ENCODE data around the gene AP1G1. TPM values are rescaled to one million over a fixed set of nuclear protein-coding genes. Genes with fewer than 3 reads are reported as not detected.

Gene AP1G1
- polyA plus RNA-seq, 1 experiment = 90.6 TPM

DNA sequence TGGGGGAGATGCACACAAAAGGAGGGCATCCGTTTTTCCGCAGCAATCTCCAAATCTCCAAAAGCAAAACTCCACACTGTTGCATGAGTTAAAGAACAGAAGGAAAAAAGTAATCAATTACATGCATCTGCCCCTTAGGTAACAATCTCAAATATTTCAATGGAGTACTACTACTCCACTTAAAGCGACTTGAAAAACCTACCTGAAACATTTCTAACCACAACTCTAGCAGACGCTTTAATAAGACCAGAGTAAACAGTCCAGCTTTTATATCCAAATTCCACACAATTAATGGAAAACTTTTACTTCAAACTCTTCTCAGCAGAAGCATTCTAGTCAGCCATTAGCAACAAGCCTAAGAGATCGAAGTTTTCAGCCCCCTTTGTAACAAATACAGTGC, 29.9 kb downstream of the AP1G1 start:
- H3K27ac ChIP-seq (ENCODE audit: low read depth, low read length) = no peak overlapping the region
- H3K27me3 ChIP-seq (ENCODE audit: control insufficient read depth, insufficient read depth, low read length) = no peaks in the 10 kb centered on the region
- H3K4me3 ChIP-seq (ENCODE audit: low read depth, low read length) = no peak overlapping the region
- CTCF ChIA-PET = no interaction called here
- TF ChIP-seq, protein P1, sequence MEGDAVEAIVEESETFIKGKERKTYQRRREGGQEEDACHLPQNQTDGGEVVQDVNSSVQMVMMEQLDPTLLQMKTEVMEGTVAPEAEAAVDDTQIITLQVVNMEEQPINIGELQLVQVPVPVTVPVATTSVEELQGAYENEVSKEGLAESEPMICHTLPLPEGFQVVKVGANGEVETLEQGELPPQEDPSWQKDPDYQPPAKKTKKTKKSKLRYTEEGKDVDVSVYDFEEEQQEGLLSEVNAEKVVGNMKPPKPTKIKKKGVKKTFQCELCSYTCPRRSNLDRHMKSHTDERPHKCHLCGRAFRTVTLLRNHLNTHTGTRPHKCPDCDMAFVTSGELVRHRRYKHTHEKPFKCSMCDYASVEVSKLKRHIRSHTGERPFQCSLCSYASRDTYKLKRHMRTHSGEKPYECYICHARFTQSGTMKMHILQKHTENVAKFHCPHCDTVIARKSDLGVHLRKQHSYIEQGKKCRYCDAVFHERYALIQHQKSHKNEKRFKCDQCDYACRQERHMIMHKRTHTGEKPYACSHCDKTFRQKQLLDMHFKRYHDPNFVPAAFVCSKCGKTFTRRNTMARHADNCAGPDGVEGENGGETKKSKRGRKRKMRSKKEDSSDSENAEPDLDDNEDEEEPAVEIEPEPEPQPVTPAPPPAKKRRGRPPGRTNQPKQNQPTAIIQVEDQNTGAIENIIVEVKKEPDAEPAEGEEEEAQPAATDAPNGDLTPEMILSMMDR (IDR thresholded peaks at IDR 0.05; ENCODE audit: low read depth, low read length) = no peak
- POLR2A ChIA-PET = no interaction called here
- DNase-seq (ENCODE audit: low read depth, low spot score) = no peak
- H3K9me3 ChIP-seq (ENCODE audit: control insufficient read depth, insufficient read depth, low read length) = no peaks in the 10 kb centered on the region

DNA sequence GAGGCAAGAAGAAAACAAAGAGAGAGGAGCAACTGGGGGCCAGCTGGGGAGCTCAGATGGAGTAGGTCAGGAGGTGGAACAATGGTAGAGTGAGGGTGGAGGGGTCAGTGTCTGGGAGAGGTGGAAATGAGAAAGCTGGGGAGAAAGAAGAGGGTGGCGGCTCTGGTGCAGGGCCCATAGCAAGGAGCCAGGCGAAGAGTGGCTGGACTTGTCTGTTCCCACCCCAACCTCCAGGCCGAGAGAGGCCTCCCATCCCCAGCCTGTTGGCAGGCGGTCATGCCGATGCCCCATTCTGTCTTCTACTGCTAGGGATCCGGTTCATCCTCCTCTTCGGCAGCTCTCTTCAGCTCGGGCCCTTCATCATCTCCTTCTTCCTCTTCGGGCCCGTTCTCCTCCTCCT, 31.3 kb downstream of the AP1G1 start:
- TF ChIP-seq, protein P1 (IDR thresholded peaks at IDR 0.05; ENCODE audit: low read depth, low read length) = no peak
- no peak for DNase-seq (ENCODE audit: low read depth, low spot score)
- no peak overlapping the region for H3K4me3 ChIP-seq (ENCODE audit: low read depth, low read length)
- ChIA-PET CTCF (interaction anchor here (1.1 kb wide), 1 partner anchor 105 kb away, joined by 5 read pairs; no protein-coding TSS in a partner anchor), POLR2A (no interaction called here)
- H3K27ac ChIP-seq (ENCODE audit: low read depth, low read length) = no peak overlapping the region
- H3K27me3 ChIP-seq (ENCODE audit: control insufficient read depth, insufficient read depth, low read length) = no peaks in the 10 kb centered on the region
- no peaks in the 10 kb centered on the region for H3K9me3 ChIP-seq (ENCODE audit: control insufficient read depth, insufficient read depth, low read length)

DNA sequence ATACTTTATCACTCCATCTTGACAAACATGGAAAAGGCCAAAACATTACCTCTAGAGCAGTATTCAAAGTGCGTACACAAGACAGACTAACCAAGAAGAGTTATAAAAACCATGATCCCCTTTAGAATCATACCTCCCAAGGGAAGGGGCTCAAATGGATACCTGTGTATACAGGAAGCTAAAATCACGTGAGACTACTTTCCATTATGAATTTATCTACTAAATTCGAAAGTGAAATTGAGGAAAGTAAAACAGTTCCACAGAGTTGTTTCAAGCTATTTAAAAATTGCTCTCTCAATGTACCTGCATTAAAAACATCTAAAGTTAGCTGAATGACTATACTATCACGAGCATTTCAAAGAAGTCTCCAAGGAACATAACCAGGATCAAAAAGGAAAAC, 32.7 kb downstream of the AP1G1 start:
- POLR2A ChIA-PET = no interaction called here
- CTCF ChIA-PET = interaction anchor here (0.8 kb wide), 1 partner anchor 37 kb away, joined by 4 read pairs; no protein-coding TSS in a partner anchor
- Histone ChIP-seq H3K4me3 (ENCODE audit: low read depth, low read length) (no peak overlapping the region), H3K9me3 (ENCODE audit: control insufficient read depth, insufficient read depth, low read length) (no peaks in the 10 kb centered on the region), H3K27ac (ENCODE audit: low read depth, low read length) (no peak overlapping the region), H3K27me3 (ENCODE audit: control insufficient read depth, insufficient read depth, low read length) (no peaks in the 10 kb centered on the region)
- DNase-seq (ENCODE audit: low read depth, low spot score) = no peak
- TF ChIP-seq, protein P1 (IDR thresholded peaks at IDR 0.05; ENCODE audit: low read depth, low read length) = no peak

DNA sequence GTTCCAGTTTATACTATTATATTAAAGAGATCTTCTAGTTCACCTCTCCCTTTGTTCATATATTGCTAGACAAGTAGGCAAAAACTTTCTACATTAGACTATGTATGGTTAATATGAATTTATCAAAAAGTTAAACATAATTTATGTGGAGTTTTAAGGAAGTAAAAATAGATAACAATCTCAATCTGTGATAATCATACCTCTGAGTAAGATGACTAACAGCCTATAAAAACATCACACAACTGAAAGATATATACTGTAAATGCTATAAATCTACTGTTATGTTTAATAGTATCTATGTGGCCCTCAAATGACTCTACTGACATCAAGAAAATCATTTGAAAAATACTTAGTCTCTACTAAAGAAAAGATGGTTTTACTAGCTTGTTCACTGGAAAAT, 37.1 kb downstream of the AP1G1 start:
- ChIA-PET POLR2A (no interaction called here), CTCF (no interaction called here)
- TF ChIP-seq, protein P1 (IDR thresholded peaks at IDR 0.05; ENCODE audit: low read depth, low read length) = no peak
- H3K9me3 ChIP-seq (ENCODE audit: control insufficient read depth, insufficient read depth, low read length) = no peaks in the 10 kb centered on the region
- no peak overlapping the region for H3K27ac ChIP-seq (ENCODE audit: low read depth, low read length)
- no peak for DNase-seq (ENCODE audit: low read depth, low spot score)
- H3K27me3 ChIP-seq (ENCODE audit: control insufficient read depth, insufficient read depth, low read length) = no peaks in the 10 kb centered on the region
- no peak overlapping the region for H3K4me3 ChIP-seq (ENCODE audit: low read depth, low read length)

DNA sequence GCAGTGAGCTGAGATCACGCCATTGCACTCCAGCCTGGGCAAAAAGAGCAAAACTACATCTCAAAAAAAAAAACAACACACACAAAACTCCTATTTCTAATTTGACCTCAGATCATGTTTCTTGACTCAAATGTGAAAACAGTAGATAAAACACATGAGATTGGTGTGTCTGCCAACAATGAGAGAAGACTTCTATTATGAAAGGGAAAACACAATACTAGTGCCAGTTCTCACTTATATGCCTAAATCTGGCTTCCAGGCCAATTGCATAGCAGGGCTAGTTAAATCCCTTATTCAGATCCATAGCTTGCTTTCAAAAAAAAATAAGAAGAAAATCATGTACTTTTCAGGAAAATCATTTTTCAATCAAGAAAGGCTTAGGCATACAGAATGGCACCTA, 39.4 kb downstream of the AP1G1 start:
- ChIA-PET POLR2A (no interaction called here), CTCF (interaction anchor here (1.2 kb wide), 1 partner anchor 114 kb away, joined by 4 read pairs; no protein-coding TSS in a partner anchor)

More for the DNA sequence above, 39.4 kb downstream of the AP1G1 start:
- Histone ChIP-seq H3K27ac (ENCODE audit: low read depth, low read length) (no peak overlapping the region), H3K4me3 (ENCODE audit: low read depth, low read length) (no peak overlapping the region), H3K27me3 (ENCODE audit: control insufficient read depth, insufficient read depth, low read length) (no peaks in the 10 kb centered on the region), H3K9me3 (ENCODE audit: control insufficient read depth, insufficient read depth, low read length) (no peaks in the 10 kb centered on the region)
- TF ChIP-seq, protein P1 (IDR thresholded peaks at IDR 0.05; ENCODE audit: low read depth, low read length) = no peak
- DNase-seq (ENCODE audit: low read depth, low spot score) = no peak
